DMS114 treated with DMSO at 0.1 percent for 48 hours (cell line): ENCODE measurements around the gene GSTO2.
"Not testable (repeated sequence)": the region's sequence is repeated elsewhere in the genome, so short reads cannot be mapped to it uniquely, and the experiment has no call there.

Experiments used
- DNase-seq: peaks from one replicate; lab custom pipeline; 2025; ENCODE audit not compliant: unreplicated experiment; lab: John Stamatoyannopoulos, UW

Gene GSTO2

GRCh38 chr10:104268713-104269645 lies at the start of gene GSTO2:
Gene GSTO2 (plus strand): TSS chr10:104269184. CDS start chr10:104274916, 5,732 bp downstream.
- DNase-seq, result peak; percentile 99

GRCh38 chr10:104220522-104220921 lies 48.5 kb upstream of the GSTO2 start:
- DNase-seq, result no peak

GRCh38 chr10:104223304-104223703 lies 45.7 kb upstream of the GSTO2 start:
- DNase-seq, result no peak

- DNase-seq, result no peak
Measured at GRCh38 chr10:104230490-104230889, 38.5 kb upstream of the GSTO2 start.

- DNase-seq, result peak; percentile 94
Measured at GRCh38 chr10:104231784-104232612, 37.0 kb upstream of the GSTO2 start, which contains the start of gene CFAP43. Gene CFAP43 (minus strand): TSS chr10:104232364. CDS start chr10:104232246, 118 bp downstream.

- DNase-seq, result no peak
Measured at GRCh38 chr10:104232613-104233102, 36.3 kb upstream of the GSTO2 start.

- DNase-seq, result no peak
Measured at GRCh38 chr10:104233817-104234216, 35.2 kb upstream of the GSTO2 start.

- peak; percentile 11 for DNase-seq
Measured at GRCh38 chr10:104234934-104235333, 34.0 kb upstream of the GSTO2 start.

- no peak for DNase-seq
Measured at GRCh38 chr10:104235801-104236200, 33.2 kb upstream of the GSTO2 start.

- no peak for DNase-seq
Measured at GRCh38 chr10:104240078-104240477, 28.9 kb upstream of the GSTO2 start.

GRCh38 chr10:104242545-104242944 lies 26.4 kb upstream of the GSTO2 start:
- DNase-seq, result no peak

GRCh38 chr10:104243009-104243408 lies 26.0 kb upstream of the GSTO2 start:
- DNase-seq, result not testable (repeated sequence)

- DNase-seq, result no peak
Measured at GRCh38 chr10:104243512-104243911, 25.5 kb upstream of the GSTO2 start.

GRCh38 chr10:104245066-104245632 lies 23.8 kb upstream of the GSTO2 start:
- no peak for DNase-seq

GRCh38 chr10:104246976-104247375 lies 22.0 kb upstream of the GSTO2 start:
- no peak for DNase-seq

GRCh38 chr10:104247513-104248146 lies 21.4 kb upstream of the GSTO2 start:
- no peak for DNase-seq

GRCh38 chr10:104248931-104249330 lies 20.1 kb upstream of the GSTO2 start:
- not testable (repeated sequence) for DNase-seq

GRCh38 chr10:104250371-104250770 lies 18.6 kb upstream of the GSTO2 start:
- DNase-seq, result no peak

- no peak for DNase-seq
Measured at GRCh38 chr10:104251443-104251842, 17.5 kb upstream of the GSTO2 start.

- DNase-seq, result no peak
Measured at GRCh38 chr10:104252368-104252767, 16.6 kb upstream of the GSTO2 start.

GRCh38 chr10:104253106-104253505 lies 15.9 kb upstream of the GSTO2 start:
- DNase-seq, result no peak
